Stimulated activated CD4-positive, alpha-beta T cell treated with anti-CD3 and anti-CD28 coated beads, Interleukin-1b, Interleukin-23, amount 100 ng/mL, for 4 hours (primary cell): ENCODE data around the gene PDE2A.

Source experiments
- DNase-seq, 2 donors: peaks; one replicate each; pipeline ENCODE4 v3.0.0-alpha.2; 2020; ENCODE audit warnings: low read depth in 2 of 2

PDE2A gene

DNA sequence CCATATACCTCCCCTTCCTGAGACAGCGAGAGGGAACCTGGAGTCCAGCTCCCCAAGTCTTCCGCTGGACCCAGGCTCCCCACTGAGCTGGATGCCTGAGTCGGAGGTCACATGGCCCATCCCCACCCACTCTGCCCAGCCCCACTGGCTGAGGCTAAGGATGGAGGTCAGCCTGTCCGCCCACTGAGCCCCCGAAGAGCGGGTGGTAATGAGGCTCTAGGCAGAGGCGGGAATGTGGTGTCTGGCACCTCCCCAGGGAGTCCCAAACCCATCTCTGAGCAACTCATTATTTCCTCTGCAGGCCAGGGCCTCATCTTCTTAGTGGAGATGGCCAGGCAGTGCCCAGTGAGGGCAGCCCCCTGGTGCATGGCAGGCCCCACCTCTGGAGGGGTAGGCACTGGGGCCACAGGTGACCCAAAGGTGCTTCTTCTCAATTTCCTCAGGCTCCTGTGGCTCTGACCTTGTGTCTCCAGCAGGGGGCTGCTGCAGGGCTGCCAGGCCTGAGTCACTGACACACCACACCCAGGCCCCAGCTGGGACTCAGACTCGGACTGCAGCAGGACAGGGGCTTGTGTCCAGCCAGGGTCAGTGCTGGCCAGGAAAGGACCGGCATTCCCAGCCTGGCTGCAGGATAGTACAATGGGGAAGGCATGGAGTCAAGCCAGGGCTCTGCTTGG lies 10.2 kb upstream of the PDE2A start:
- peak; percentile 5 to 23 for DNase-seq

DNA sequence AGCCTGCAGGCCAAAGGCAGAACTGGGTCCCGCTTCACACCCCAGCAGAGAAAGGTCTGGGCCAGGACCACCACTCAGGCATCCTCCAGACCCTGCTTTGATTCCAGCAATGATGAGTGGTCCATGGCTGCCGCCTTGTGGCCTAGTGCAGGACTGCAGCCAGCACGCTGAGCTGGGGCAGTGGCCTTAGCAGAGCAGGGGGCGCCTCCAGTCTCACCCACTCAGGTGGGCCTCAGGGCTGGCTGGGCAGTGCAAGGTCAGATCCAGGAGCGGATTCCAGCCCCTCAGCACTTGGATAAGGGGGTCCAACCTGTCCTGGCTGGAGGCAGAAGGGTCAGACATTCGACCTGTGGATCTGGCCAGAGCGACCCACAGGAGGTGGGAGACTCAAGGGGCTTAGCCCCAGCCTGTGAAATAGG lies 9.6 kb upstream of the PDE2A start:
- peak; percentile 57 to 69 for DNase-seq

DNA sequence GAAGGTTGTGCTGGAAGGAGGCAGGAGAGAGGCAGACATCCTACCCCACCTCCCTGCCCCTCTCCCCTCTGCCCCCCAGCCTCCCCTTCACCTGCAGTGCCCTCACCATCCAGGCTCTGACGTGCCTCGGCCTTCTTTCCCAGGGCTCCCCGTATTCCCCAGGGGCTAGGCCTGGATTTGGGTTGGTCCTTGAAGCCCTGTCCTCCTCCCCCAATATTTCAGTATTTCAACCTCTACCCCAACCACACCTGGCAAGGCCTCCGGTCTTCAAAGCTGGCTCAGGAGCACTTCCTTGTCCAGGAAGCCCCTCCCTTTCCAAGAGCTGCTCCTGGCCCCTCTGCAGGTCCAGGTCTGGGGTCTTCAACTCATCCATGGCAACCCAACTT lies 8.6 kb upstream of the PDE2A start:
- no peak for DNase-seq

DNA sequence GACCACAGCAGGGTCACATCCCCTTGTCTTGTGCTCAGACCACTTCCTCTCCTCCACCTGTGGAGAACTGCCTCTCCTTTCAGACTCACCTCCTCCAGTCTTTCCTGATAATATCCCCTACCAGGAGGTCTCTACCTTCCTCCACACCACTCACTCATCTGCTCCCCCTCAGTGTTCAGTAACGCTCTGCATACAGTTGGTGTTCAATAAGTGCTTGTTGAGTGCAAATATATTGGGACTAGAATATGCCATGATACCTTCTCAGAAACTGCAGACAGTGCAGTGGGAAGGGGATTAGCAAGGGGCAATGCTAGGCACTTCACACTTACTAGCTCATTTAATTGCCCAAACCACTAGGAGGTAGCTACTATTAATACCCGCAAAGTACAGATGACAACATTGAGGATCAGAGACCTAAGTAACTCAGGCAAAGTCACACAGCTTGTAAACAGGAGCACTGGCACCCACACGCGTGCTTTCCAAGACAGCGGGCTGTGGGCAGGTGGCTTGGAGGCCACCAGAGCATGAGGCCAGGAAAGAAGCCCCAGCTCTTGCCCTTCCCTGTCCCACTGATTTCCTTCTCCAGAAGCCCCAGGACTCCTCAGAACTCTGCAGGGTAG lies 8.1 kb upstream of the PDE2A start:
- no peak for DNase-seq

DNA sequence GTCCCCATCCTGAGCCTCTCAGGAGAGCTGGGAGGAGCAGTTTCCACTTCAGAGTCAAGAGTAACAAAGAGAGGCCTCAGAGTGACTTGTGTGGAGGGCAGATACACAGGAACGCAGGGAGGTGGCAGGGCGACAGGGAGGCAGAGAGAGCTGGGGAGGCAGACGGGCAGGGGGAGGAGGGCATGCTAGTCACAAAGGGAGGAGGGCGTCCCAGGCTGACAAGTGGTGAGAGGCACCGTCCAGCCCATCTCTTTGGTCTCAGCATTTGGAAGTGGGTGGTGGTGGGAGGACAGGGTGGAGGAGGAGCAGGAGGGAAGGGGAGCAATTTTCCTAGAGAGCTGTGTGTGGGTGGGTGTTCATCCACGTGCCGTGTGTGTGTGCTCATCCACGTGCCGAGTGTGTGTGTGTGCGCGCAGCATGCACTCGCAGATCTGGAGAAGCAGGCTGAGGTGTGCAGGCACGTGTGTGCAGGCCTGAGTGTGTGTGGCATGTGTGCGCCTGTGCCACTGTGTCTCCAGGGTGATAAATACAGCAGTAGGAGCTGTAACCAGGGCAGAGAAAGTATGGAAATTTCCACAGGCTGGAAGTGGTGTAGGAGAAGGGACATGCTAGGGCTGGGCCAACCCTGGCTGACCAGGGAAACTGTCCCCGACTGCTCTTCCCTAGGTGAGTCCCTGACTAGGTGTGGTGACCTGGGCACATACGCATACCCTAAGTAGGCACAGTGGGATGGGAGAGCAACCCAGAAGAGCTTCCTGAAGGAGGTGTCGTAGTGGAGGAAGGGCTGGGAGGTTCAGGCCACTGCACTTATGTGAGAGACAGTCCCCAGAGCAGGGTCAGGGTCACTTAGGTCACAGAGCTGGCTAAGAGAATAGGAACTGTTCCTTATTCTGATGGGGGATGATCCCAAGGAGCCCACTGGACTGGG lies 7.3 kb upstream of the PDE2A start:
- no peak for DNase-seq

DNA sequence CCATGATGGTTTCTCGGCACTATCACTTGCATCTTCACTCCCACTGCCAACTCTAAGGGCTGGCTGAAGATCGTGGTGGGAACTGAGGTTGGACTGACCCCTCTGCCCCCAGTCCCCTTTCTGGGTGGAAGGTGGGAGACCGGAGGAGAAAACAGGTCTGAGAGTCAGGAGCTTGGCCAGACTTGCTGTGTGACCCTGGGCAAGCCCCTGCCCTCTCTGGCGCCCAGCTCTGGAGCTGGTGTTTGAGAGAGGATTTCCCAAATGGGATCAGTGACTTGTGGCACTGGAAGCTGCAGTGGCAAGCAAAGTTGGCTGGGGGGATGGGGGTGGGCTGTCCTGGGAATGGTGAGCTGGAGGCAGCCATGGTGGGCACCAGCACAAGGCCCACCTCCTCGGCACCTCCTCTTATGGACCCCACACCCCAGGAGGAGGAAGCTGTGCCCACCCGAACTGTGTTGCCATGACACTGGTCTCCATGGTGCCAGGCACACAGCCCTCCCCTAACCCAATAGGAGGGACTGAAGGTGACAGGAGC lies 6.5 kb upstream of the PDE2A start:
- DNase-seq: no peak

DNA sequence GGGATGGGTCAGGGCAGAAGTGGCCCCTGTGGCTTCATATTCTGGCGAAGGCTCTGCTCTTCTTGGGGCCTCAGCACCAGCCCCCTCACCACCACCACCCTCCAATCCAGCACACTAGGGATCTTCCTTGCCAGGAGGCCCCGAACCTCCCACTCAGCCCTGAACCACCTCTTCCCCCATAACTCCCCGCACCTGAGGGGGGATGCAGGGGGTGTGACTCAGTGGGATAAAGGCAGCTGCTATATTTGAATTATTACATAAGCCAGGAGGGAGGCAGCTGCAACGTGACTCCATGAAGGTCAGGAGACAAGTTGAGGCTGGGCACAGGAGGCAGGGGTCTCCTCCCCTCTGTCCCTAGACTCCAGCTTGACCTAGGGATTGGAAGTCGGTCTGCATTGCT lies 5.6 kb upstream of the PDE2A start:
- no peak for DNase-seq

DNA sequence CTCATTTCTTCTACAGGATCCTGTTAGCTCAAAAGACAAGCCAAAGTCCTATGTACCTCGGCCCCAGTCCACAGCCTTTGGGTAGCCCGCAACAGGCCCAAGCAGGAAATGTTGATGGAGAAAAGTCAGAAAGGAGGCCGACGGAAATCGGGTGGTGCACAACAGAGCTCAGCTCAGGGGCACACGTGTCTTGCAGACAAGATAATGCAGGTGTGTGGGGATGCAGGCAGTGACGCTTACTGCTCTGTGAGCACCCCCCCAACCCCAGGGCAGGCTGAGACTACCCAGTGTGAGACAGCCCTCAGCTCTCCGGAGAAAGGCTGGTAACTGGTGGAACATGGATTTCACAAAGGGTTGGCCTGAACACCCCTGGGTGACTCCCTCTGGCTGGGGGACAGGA lies 4.3 kb upstream of the PDE2A start:
- no peak for DNase-seq

DNA sequence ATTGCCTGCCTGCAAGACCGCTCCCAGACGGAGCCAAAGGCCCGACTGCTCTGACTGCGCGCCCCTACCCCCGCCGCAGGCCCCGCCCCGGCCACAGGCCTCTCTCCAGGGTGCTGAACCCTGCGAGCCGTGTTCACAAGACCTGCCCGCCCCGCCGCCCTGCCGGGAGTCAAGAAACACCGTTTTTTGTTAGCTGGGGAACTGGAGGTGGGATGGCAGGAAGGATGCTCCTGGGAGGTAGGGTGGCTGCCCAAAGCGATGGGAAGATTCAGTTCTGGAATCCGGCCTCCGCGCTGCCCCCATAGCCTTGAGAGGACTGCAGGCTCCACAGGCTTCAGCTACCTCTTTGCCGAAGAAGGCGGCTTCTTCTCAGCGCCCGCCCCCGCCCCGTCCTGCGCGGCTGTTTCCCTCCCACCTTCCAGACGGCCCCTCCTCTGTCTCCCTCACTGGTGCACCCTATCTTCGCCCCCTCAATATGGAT lies 2.7 kb upstream of the PDE2A start:
- DNase-seq: peak; percentile 37 to 64

DNA sequence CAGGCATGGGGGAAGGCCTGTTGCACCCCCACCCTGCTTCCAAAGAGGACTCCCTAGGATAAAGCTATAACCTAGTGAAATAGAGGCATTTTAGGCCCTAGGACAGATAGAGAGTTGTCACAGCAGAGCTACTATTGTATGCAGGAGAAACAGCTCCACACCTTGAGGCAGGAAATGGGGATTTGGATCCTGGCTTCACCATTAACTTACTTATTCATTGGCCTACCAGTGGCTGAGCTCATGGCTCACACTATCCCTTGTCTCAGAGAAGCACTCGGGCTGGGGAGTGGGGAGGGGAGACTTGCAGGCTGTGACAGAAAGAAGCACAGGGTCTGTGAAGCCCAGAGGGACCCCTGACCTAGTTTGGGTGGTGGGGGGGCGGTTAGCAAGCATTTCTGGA lies 999 bp upstream of the PDE2A start:
- DNase-seq: no peak

DNA sequence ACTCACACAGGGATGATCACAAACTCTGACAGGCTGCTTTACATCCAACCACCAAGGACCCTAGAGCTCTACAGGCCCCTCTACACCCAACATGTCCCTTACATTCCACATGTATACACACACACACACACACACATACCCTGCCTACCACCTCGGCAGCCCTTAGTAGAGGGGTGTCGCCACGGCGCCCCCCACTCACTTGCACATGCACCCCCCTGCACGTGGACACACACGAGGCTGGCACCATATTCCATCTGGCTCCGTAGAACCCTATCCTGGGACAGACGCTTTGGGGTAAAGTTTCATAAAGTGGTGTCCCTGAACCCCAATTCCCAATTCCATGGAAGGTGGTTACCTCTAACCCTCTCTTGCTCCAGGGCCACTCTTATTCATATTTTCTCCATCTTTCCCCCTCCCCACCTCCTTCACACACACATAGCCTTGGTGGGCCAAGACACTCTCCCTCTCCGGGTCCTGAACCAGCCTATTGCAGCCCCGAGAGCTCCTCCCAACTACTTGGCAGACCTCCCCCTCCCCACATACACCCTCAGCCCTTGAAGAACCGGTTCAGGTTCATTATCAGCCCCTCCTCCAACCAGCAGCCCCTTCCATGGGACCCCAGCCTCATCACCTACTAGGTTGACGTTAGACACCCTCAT lies 809 bp downstream of the PDE2A start:
- no peak for DNase-seq

DNA sequence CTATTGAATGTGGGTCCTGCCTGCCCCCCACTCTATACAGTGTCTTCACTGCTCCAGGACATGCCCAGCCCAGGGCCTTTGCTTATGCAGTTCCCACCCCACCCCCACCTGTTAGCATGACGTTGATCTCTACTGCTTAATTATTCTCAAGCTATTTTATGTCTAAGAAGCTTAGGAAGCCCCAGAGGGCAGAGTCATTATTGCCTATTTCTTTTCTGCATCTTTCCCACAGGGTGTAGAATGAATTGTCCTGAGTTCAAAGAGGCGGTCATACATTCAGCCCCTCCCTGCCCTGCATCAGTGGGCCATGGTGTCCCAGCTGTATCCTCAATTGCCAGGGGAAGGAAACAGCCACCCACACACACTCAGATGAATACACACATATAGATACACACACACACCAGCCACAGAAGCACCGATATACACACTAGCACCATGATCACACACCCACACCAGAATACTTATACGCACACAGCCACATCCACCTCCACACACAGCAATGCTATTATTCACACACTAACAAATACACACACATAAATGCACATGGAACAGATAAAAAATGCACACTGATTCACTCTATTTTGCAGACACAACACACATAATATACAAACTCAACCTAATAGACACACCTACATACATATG lies 1.5 kb downstream of the PDE2A start:
- DNase-seq: no peak

DNA sequence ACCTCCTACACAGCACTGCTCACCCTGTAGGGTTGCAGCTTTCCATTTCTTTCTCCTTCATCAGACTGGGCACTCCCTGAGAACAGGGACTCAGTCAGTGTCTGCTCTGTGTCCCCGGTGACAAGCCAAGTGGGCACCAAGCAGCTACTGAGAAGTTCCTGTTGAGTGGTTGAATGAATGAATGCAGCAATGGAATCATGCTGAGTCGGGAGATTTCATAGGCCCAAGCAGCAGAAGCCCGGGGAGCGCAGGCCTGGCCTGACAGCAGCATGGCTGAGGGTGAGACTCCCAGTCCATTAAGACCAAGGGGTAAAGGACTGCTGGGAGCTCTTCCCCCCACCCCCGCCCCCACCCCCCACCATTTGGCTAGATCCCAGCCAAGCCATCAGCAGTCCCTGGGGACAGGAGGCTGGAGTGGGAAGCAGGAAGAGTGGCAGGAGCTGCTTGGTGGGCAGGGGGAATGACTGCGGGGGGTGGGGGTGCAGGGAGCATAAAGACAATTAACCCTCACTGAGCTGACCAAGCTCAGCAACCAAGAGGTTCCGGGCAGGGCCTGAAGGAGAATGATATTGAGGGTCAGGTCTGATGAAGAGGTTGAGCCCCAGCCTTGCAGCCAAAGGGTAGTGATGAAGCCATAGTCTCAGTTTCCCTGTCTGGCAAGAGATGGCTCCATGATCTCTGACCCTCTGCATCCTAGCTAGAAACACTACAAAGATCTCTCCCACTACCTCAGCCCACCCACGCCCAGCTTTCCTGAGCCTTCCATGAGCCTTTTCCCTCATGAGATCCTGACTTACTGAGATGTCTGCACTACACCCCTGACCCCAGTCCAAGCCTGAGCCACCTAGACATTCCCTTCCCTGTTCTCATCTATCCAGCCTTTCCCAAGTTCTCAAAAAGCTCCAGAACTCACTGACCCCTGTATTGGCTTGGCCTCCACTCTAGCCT lies 2.8 kb downstream of the PDE2A start:
- no peak for DNase-seq

DNA sequence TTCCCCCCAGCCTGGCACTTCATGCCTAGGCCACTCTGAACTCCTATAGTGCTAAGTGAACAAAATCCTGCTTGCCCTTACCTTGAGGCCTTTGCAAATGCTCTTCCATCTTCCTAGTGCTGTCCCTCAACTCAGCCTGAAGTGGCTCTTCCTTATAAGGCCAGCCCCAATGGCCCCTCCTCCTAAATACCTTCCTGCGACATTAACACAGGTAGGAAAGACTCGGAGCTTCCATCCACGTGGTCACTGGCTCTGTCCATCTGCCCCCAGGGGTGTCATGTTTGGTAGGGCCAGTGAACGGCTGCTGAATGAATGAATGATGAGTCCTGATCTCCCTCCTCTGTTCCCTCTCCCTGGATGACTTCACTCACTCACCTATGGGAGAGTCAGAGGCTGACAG lies 4.2 kb downstream of the PDE2A start:
- no peak for DNase-seq

DNA sequence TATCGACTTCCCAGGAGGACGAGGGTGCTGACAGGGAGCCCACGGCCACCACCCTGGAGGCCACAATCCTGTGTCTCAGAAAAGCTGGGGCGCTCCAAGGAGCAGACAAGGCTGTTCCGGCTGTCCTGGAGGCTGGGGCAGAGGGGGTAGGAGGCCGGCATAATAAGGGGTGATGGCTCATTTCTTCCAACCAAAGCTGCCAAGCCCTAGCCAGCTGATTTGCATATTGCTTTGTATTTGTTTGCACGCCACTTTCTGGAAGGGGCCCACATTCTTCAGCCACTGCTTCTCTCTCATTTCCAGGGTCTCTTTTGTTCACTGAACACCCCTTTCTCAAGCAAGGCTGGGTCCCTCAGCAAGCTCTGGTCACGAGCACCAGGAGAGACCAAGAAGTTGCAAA lies 4.7 kb downstream of the PDE2A start:
- DNase-seq: no peak

DNA sequence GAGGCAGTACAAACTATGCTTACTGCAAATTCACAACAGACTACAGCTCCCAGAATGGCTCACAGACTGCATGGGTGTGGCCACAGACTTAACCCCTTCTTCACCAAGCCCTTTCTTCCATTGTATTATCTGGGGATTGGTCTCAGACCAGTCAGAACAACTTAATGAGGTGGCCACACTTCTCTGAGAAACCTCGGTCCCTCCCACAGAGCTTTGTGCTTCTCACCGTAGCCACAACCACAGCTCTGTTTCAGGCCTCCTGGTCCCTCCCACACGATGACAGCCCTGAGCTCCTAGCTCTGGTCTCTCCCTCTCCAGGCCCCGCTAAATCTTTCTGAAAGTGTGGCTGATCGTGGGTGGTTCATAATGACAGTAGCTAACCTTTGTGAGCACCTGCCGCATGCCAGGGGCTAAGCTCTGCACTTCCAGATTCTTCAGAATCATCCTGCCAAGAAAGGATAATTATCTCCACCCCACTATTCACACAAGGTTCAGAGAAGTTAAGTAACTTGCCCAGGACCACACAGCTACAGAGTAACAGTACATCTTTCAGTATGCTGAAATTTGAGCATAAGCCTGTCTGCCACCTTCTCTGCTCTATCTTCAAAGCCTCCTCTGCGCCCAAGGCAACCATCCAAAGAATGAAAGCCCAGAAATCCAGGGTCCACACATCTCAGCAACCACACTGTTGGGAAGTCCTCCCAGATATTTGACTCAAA lies 5.4 kb downstream of the PDE2A start:
- DNase-seq: no peak

DNA sequence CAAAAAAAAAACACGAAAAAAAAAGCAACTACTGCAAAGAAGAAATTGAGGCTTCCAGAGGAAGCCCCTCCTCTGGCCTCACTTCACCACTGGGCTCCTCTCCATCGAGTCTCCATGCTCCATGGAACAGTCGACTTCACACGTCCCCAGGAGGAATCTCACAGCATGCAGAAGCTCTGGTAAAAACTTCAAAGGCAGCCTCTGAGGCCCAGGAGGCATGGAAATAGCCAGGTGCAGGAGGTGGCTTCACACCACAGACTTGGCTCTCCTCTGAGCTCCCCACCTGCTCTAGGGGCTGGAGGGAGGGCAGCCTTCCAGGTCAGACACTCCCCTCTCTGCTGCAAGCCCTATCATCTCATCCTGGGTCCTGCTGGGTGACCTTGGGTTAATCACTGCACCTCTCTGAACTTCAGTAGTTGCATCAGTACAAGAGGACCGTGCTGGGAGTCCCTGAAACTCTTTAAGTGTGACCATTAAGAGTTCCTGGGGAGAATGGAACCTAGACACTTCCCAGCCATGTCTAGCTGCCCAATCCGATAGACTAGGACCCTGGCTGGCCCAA lies 8.2 kb downstream of the PDE2A start:
- no peak for DNase-seq

DNA sequence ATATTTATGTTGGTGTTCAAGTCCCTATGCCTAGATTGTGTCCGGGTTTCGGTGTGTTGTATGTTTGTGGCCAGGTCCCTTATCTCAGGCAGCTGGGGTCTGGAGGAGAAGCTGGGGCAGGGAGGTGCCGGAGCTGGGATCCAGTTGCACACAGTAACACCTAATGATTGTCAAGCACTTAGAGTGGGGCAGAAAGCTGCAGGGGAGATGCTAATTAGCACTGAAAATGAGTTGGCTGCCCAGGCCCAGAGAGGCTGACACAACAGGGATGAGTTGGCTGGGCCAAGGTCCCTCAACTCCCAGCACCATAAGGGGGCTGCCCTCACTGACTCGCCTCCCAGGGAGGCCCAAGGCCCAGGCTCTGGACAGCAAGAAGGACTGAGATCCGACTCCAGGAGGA lies 12.2 kb downstream of the PDE2A start:
- no peak for DNase-seq

DNA sequence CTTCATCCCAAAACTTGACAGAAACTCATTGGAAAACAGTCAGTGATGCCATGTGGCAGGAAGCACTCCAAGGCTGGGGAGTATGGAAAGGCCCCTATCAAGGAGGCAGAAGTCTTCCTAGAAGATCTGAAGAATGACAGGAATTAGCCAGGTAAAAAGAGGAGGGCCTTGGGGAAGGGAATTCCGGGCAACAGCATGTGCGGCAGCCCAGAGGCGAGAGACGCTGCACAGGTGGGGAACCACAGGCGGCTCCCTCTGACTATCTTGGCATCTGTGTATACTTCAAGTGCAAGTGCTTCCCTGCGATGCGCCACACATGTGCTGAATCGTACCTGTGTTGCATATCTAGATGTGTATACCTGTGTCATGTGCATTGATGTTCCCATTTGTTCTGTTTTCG lies 12.7 kb downstream of the PDE2A start:
- no peak for DNase-seq
